HEK293 (cell line): ENCODE measurements around the gene EDN1.

Experiments used
- CTCF ChIA-PET: fragments of 350-600 bp; formaldehyde crosslinking; extraction: SDS; loops from one replicate; lab custom pipeline; 2021; ENCODE audit warnings: antibody characterized with exemption; lab: Yijun Ruan, JAX
- POLR2A ChIA-PET: fragments of 300-600 bp; formaldehyde crosslinking; extraction: SDS; loops from one replicate; lab custom pipeline; 2020; ENCODE audit warnings: antibody characterized with exemption, inconsistent platforms; lab: Yijun Ruan, JAX
- H3K27ac ChIP-seq: fragments of 200-500 bp; sonication (Bioruptor generic); 2 replicates; pipeline ENCODE4 v1.5.1; 2014; ENCODE audit warnings: low read depth, low read length, control low read depth, inconsistent platforms; ENCODE audit errors: extremely low read depth
- H3K36me3 ChIP-seq, 2 experiments: fragments of 200-500 bp in 1 of 2; sonication (Bioruptor generic) in 1 of 2; 1 replicate in 1 of 2; 2 replicates in 1 of 2; pipeline ENCODE4 v1.5.1; 2014 to 2017; ENCODE audit warnings: inconsistent platforms in 2 of 2, low read length in 2 of 2; ENCODE audit not compliant: control insufficient read depth in 2 of 2, insufficient read depth in 1 of 2
- H3K4me1 ChIP-seq: fragments of 200-500 bp; sonication (Bioruptor generic); 2 replicates; pipeline ENCODE4 v1.5.1; 2014; ENCODE audit warnings: mild to moderate bottlenecking, low read length, inconsistent platforms; ENCODE audit not compliant: control insufficient read depth, insufficient read depth
- H3K4me3 ChIP-seq: 2 replicates; pipeline ENCODE4 v1.5.1; 2011; ENCODE audit warnings: low read depth, mild to moderate bottlenecking, control low read depth, low read length, moderate library complexity
- H3K9me3 ChIP-seq: fragments of 200-500 bp; sonication (Bioruptor generic); 2 replicates; pipeline ENCODE4 v1.5.1; 2014; ENCODE audit warnings: low read depth, low read length, inconsistent platforms; ENCODE audit not compliant: control insufficient read depth, insufficient read depth
- AEBP2 ChIP-seq: fragments of 450-650 bp; formaldehyde crosslinking; IDR thresholded peaks from 2 replicates; pipeline ENCODE4 v1.5.1; 2016; ENCODE audit warnings: missing biosample characterization, missing genetic modification characterization, borderline replicate concordance
- KLF10 ChIP-seq: fragments of 450-650 bp; IDR thresholded peaks from 2 replicates; pipeline ENCODE4 v1.5.1; 2018; ENCODE audit warnings: missing biosample characterization, mild to moderate bottlenecking, missing genetic modification characterization
- PRDM1 ChIP-seq: fragments of 450-650 bp; formaldehyde crosslinking; IDR thresholded peaks from 2 replicates; pipeline ENCODE4; 2016; ENCODE audit warnings: missing biosample characterization, missing genetic modification characterization
- RBAK ChIP-seq: fragments of 450-650 bp; formaldehyde crosslinking; IDR thresholded peaks from 2 replicates; pipeline ENCODE4 v1.5.1; 2016; ENCODE audit warnings: missing biosample characterization, missing genetic modification characterization
- TCF7L2 ChIP-seq: IDR thresholded peaks from 2 replicates; pipeline ENCODE4 v1.6.1; 2011; ENCODE audit warnings: low read depth, mild to moderate bottlenecking, inconsistent platforms, low read length, moderate library complexity, borderline replicate concordance
- ZBTB17 ChIP-seq: fragments of 450-650 bp; formaldehyde crosslinking; IDR thresholded peaks from 2 replicates; pipeline ENCODE4 v1.5.1; 2016; ENCODE audit warnings: missing biosample characterization, missing genetic modification characterization
- ZBTB49 ChIP-seq: fragments of 450-650 bp; formaldehyde crosslinking; IDR thresholded peaks from 2 replicates; pipeline ENCODE4 v1.5.1; 2016; ENCODE audit warnings: missing biosample characterization, missing genetic modification characterization, low read depth
- ZNF114 ChIP-seq: fragments of 450-650 bp; formaldehyde crosslinking; IDR thresholded peaks from 2 replicates; pipeline ENCODE4 v1.5.0; 2017; ENCODE audit warnings: missing biosample characterization, missing genetic modification characterization
- ZNF274 ChIP-seq, 2 experiments: fragments of 200-500 bp in 1 of 2; fragments of 450-650 bp in 1 of 2; sonication (Bioruptor generic) in 1 of 2; formaldehyde crosslinking in 1 of 2; IDR thresholded peaks; 2 replicates each; pipeline versions ENCODE4 v1.5.1 to v1.6.1; 2014 to 2016; ENCODE audit warnings: borderline replicate concordance in 1 of 2, inconsistent platforms in 1 of 2, low read length in 1 of 2, missing biosample characterization in 1 of 2, missing genetic modification characterization in 1 of 2
- ZNF544 ChIP-seq: fragments of 450-650 bp; formaldehyde crosslinking; IDR thresholded peaks from 2 replicates; pipeline ENCODE4 v1.5.0; 2017; ENCODE audit warnings: missing biosample characterization, missing genetic modification characterization
- TF ChIP-seq, protein P1 (sequence below): fragments of 450-650 bp; formaldehyde crosslinking; conservative IDR thresholded peaks from 2 replicates; pipeline ENCODE4 v1.5.1; 2016; ENCODE audit warnings: low read depth, missing biosample characterization, missing genetic modification characterization
- TF ChIP-seq, protein P2 (sequence below): fragments of 450-650 bp; formaldehyde crosslinking; IDR thresholded peaks from 2 replicates; pipeline ENCODE4 v1.5.1; 2016; ENCODE audit warnings: missing biosample characterization, missing genetic modification characterization
- TF ChIP-seq, protein P3 (sequence below): fragments of 450-650 bp; formaldehyde crosslinking; IDR thresholded peaks from 2 replicates; pipeline ENCODE4 v1.5.1; 2016; ENCODE audit warnings: missing biosample characterization, missing genetic modification characterization
- TF ChIP-seq, protein P4 (sequence below): fragments of 450-650 bp; formaldehyde crosslinking; IDR thresholded peaks from 2 replicates; pipeline ENCODE4 v1.5.1; 2016; ENCODE audit warnings: missing biosample characterization, missing genetic modification characterization

The EDN1 gene

GRCh38 chr6:12276930-12277315 lies 13.2 kb upstream of the EDN1 start:
- CTCF ChIA-PET, result interaction anchor here (0.5 kb wide), 1 partner anchor 346 kb away, joined by 5 read pairs; no protein-coding TSS in a partner anchor
- no peak for TF ChIP-seq ZBTB49 (tag by site-specific recombination)
- TF ChIP-seq ZNF114 (tag by site-specific recombination), result no peak
- TF ChIP-seq, all 188 proteins: peak for 0

GRCh38 chr6:12277386-12277785 lies 12.8 kb upstream of the EDN1 start:
- H3K36me3 ChIP-seq, result no peaks in the 10 kb centered on the region
- POLR2A ChIA-PET, result no interaction called here
- no peak overlapping the region for H3K27ac ChIP-seq
- no peaks in the 10 kb centered on the region for H3K4me1 ChIP-seq
- TF ChIP-seq, protein P1, sequence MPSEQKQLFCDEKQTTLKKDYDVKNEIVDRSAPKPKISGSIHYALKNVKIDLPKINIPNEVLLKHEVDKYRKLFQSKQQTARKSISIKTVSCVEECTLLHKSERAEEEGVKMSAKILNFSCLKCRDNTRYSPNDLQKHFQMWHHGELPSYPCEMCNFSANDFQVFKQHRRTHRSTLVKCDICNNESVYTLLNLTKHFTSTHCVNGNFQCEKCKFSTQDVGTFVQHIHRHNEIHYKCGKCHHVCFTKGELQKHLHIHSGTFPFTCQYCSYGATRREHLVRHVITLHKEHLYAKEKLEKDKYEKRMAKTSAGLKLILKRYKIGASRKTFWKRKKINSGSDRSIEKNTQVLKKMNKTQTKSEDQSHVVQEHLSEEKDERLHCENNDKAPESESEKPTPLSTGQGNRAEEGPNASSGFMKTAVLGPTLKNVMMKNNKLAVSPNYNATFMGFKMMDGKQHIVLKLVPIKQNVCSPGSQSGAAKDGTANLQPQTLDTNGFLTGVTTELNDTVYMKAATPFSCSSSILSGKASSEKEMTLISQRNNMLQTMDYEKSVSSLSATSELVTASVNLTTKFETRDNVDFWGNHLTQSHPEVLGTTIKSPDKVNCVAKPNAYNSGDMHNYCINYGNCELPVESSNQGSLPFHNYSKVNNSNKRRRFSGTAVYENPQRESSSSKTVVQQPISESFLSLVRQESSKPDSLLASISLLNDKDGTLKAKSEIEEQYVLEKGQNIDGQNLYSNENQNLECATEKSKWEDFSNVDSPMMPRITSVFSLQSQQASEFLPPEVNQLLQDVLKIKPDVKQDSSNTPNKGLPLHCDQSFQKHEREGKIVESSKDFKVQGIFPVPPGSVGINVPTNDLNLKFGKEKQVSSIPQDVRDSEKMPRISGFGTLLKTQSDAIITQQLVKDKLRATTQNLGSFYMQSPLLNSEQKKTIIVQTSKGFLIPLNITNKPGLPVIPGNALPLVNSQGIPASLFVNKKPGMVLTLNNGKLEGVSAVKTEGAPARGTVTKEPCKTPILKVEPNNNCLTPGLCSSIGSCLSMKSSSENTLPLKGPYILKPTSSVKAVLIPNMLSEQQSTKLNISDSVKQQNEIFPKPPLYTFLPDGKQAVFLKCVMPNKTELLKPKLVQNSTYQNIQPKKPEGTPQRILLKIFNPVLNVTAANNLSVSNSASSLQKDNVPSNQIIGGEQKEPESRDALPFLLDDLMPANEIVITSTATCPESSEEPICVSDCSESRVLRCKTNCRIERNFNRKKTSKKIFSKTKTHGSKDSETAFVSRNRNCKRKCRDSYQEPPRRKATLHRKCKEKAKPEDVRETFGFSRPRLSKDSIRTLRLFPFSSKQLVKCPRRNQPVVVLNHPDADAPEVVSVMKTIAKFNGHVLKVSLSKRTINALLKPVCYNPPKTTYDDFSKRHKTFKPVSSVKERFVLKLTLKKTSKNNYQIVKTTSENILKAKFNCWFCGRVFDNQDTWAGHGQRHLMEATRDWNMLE, result no peak
- no peak for TF ChIP-seq ZBTB17
- no peak for TF ChIP-seq RBAK (tag by site-specific recombination)
- no peak for TF ChIP-seq AEBP2 (tag by site-specific recombination)
- TF ChIP-seq ZNF274 (IDR thresholded peaks at IDR 0.05; ENCODE audit: low read length), result no peak
- no peak for TF ChIP-seq ZNF274 (tag by site-specific recombination; IDR thresholded peaks at IDR 0.05; ENCODE audit: borderline replicate concordance)
- CTCF ChIA-PET, result interaction anchor here (0.5 to 5.3 kb wide), 3 partner anchors 13 to 735 kb away, joined by 5 to 36 read pairs (median 5); partner anchors contain the start of gene EDN1
- no peak overlapping the region for H3K4me3 ChIP-seq
- H3K9me3 ChIP-seq, result no peaks in the 10 kb centered on the region

More at GRCh38 chr6:12276930-12277315, 13.2 kb upstream of the EDN1 start:
- Histone ChIP-seq H3K4me1 (no peaks in the 10 kb centered on the region), H3K4me3 (no peak overlapping the region), H3K9me3 (peaks cover under 1% of the 10 kb centered on the region), H3K27ac (no peak overlapping the region), H3K36me3 (no peaks in the 10 kb centered on the region)
- POLR2A ChIA-PET, result no interaction called here

DNA sequence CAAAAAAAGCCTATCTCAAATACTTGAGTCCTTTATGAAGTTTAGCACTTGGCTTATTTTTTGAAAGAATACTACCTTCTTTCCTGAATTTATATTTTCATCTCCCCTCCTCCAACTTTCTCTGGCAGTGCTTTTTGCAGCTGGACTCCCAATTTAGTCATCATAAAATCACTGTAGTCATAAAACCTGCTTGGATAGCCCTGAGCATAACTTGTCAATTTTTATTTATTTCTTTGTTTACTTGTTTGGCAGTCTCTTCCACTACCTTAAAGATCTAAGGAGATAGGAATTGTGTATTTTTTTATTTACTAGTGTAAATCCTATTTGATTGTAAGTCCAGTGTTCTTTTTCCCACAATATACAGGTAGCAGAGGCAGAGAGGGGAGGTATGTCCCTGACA lies 11.2 kb upstream of the EDN1 start:
- CTCF ChIA-PET, result interaction anchor here (0.6 to 5.3 kb wide), 5 partner anchors 9 to 1195 kb away, joined by 3 to 36 read pairs (median 5); partner anchors contain the start of gene EDN1
- POLR2A ChIA-PET, result no interaction called here
- Histone ChIP-seq H3K4me3 (no peak overlapping the region), H3K27ac (no peak overlapping the region), H3K36me3 (no peaks in the 10 kb centered on the region), H3K9me3 (no peaks in the 10 kb centered on the region), H3K4me1 (no peaks in the 10 kb centered on the region)
- TF ChIP-seq KLF10, result no peak
- no peak for TF ChIP-seq PRDM1 (tag by site-specific recombination)
- TF ChIP-seq, protein P2, sequence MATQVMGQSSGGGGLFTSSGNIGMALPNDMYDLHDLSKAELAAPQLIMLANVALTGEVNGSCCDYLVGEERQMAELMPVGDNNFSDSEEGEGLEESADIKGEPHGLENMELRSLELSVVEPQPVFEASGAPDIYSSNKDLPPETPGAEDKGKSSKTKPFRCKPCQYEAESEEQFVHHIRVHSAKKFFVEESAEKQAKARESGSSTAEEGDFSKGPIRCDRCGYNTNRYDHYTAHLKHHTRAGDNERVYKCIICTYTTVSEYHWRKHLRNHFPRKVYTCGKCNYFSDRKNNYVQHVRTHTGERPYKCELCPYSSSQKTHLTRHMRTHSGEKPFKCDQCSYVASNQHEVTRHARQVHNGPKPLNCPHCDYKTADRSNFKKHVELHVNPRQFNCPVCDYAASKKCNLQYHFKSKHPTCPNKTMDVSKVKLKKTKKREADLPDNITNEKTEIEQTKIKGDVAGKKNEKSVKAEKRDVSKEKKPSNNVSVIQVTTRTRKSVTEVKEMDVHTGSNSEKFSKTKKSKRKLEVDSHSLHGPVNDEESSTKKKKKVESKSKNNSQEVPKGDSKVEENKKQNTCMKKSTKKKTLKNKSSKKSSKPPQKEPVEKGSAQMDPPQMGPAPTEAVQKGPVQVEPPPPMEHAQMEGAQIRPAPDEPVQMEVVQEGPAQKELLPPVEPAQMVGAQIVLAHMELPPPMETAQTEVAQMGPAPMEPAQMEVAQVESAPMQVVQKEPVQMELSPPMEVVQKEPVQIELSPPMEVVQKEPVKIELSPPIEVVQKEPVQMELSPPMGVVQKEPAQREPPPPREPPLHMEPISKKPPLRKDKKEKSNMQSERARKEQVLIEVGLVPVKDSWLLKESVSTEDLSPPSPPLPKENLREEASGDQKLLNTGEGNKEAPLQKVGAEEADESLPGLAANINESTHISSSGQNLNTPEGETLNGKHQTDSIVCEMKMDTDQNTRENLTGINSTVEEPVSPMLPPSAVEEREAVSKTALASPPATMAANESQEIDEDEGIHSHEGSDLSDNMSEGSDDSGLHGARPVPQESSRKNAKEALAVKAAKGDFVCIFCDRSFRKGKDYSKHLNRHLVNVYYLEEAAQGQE (tag by site-specific recombination), result no peak
- no peak for TF ChIP-seq TCF7L2
- TF ChIP-seq ZNF544 (tag by site-specific recombination), result no peak
- TF ChIP-seq, protein P3, sequence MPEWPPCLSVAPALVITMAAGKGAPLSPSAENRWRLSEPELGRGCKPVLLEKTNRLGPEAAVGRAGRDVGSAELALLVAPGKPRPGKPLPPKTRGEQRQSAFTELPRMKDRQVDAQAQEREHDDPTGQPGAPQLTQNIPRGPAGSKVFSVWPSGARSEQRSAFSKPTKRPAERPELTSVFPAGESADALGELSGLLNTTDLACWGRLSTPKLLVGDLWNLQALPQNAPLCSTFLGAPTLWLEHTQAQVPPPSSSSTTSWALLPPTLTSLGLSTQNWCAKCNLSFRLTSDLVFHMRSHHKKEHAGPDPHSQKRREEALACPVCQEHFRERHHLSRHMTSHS (tag by site-specific recombination), result no peak
- TF ChIP-seq, protein P4, sequence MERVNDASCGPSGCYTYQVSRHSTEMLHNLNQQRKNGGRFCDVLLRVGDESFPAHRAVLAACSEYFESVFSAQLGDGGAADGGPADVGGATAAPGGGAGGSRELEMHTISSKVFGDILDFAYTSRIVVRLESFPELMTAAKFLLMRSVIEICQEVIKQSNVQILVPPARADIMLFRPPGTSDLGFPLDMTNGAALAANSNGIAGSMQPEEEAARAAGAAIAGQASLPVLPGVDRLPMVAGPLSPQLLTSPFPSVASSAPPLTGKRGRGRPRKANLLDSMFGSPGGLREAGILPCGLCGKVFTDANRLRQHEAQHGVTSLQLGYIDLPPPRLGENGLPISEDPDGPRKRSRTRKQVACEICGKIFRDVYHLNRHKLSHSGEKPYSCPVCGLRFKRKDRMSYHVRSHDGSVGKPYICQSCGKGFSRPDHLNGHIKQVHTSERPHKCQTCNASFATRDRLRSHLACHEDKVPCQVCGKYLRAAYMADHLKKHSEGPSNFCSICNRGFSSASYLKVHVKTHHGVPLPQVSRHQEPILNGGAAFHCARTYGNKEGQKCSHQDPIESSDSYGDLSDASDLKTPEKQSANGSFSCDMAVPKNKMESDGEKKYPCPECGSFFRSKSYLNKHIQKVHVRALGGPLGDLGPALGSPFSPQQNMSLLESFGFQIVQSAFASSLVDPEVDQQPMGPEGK (tag by site-specific recombination), result no peak
